ENCODE measurements around the gene KLF11. TPM values are rescaled to one million over a fixed set of nuclear protein-coding genes. Genes with fewer than 3 reads are reported as not detected.
"Not testable (repeated sequence)": the region's sequence is repeated elsewhere in the genome, so short reads cannot be mapped to it uniquely, and the experiment has no call there.

Gene KLF11
- total and polyA plus RNA-seq, 2 experiments from 2014 or later = 10.2 to 11.3 TPM

GRCh38 chr2:10030311-10030736 lies 13.0 kb upstream of the KLF11 start:
- no peak overlapping the region for H3K4me3 ChIP-seq
- no peaks in the 10 kb centered on the region for H3K9me3 ChIP-seq (ENCODE audit: low read depth)
- H3K36me3 ChIP-seq (replicated peaks; ENCODE audit: insufficient read depth, low read depth) = no peaks in the 10 kb centered on the region
- peaks cover 8% of the 10 kb centered on the region for H3K4me1 ChIP-seq (ENCODE audit: insufficient read depth)
- no peaks in the 10 kb centered on the region for H3K27me3 ChIP-seq
- no peak overlapping the region for H2AFZ ChIP-seq
- no peaks in the 10 kb centered on the region for H3K79me2 ChIP-seq
- H4K20me1 ChIP-seq (ENCODE audit: insufficient read depth, poor library complexity, severe bottlenecking) = no peaks in the 10 kb centered on the region
- no peaks in the 10 kb centered on the region for H3K9me2 ChIP-seq (replicated peaks; ENCODE audit: insufficient read depth)
- no peak overlapping the region for H3K4me2 ChIP-seq
- WGBS (ENCODE audit: low lambda C conversion rate, missing lambda C conversion rate) = 52% methylated on average over 9 of the region's 9 CpGs
- TF ChIP-seq CTCF (IDR thresholded peaks at IDR 0.05; ENCODE audit: poor library complexity) = no peak
- no peak for TF ChIP-seq EZH2phosphoT487 (IDR thresholded peaks at IDR 0.05; ENCODE audit: low read depth, severe bottlenecking, unreplicated experiment)
- TF ChIP-seq EZH2 (IDR thresholded peaks at IDR 0.05; ENCODE audit: borderline replicate concordance) = no peak
- H3K27ac ChIP-seq = no peak overlapping the region
- no peak for DNase-seq (ENCODE audit: low spot score)

GRCh38 chr2:10030798-10031197 lies 12.6 kb upstream of the KLF11 start:
- H3K4me2 ChIP-seq; H3K27me3 ChIP-seq; H3K4me3 ChIP-seq; H3K9me2 ChIP-seq (replicated peaks; ENCODE audit: insufficient read depth); H3K79me2 ChIP-seq; H2AFZ ChIP-seq; H3K36me3 ChIP-seq (replicated peaks; ENCODE audit: insufficient read depth, low read depth); H3K9me3 ChIP-seq (ENCODE audit: low read depth); H4K20me1 ChIP-seq (ENCODE audit: insufficient read depth, poor library complexity, severe bottlenecking); DNase-seq (ENCODE audit: low spot score); H3K4me1 ChIP-seq (ENCODE audit: insufficient read depth); H3K27ac ChIP-seq: not testable (repeated sequence)
- 93% methylated on average over 8 of the region's 8 CpGs for WGBS (ENCODE audit: low lambda C conversion rate, missing lambda C conversion rate)

GRCh38 chr2:10031886-10032745 lies 11.2 kb upstream of the KLF11 start:
- TF ChIP-seq EZH2 (IDR thresholded peaks at IDR 0.05; ENCODE audit: borderline replicate concordance) = no peak
- no peak for TF ChIP-seq EZH2phosphoT487 (IDR thresholded peaks at IDR 0.05; ENCODE audit: low read depth, severe bottlenecking, unreplicated experiment)
- TF ChIP-seq CTCF (IDR thresholded peaks at IDR 0.05; ENCODE audit: poor library complexity) = no peak
- no peaks in the 10 kb centered on the region for H3K79me2 ChIP-seq
- WGBS (ENCODE audit: low lambda C conversion rate, missing lambda C conversion rate) = 86% methylated on average over 20 of the region's 20 CpGs

GRCh38 chr2:10032746-10033105 lies 10.6 kb upstream of the KLF11 start:
- H3K36me3 ChIP-seq (replicated peaks; ENCODE audit: insufficient read depth, low read depth) = no peaks in the 10 kb centered on the region
- no peak overlapping the region for H3K4me3 ChIP-seq
- no peaks in the 10 kb centered on the region for H3K9me3 ChIP-seq (ENCODE audit: low read depth)
- no peaks in the 10 kb centered on the region for H3K27me3 ChIP-seq
- H3K27ac ChIP-seq = no peak overlapping the region
- 95% methylated on average over 7 of the region's 7 CpGs for WGBS (ENCODE audit: low lambda C conversion rate, missing lambda C conversion rate)
- H3K79me2 ChIP-seq = no peaks in the 10 kb centered on the region
- H3K4me1 ChIP-seq (ENCODE audit: insufficient read depth) = peaks cover 8% of the 10 kb centered on the region
- no peak overlapping the region for H3K4me2 ChIP-seq
- H3K9me2 ChIP-seq (replicated peaks; ENCODE audit: insufficient read depth) = no peaks in the 10 kb centered on the region
- no peaks in the 10 kb centered on the region for H4K20me1 ChIP-seq (ENCODE audit: insufficient read depth, poor library complexity, severe bottlenecking)
- no peak overlapping the region for H2AFZ ChIP-seq
- TF ChIP-seq CTCF (IDR thresholded peaks at IDR 0.05; ENCODE audit: poor library complexity) (no peak), EZH2 (IDR thresholded peaks at IDR 0.05; ENCODE audit: borderline replicate concordance) (no peak), EZH2phosphoT487 (IDR thresholded peaks at IDR 0.05; ENCODE audit: low read depth, severe bottlenecking, unreplicated experiment) (no peak)
- DNase-seq (ENCODE audit: low spot score) = no peak

More at GRCh38 chr2:10031886-10032745, 11.2 kb upstream of the KLF11 start:
- Histone ChIP-seq H3K27ac (no peak overlapping the region), H3K4me1 (ENCODE audit: insufficient read depth) (peaks cover 8% of the 10 kb centered on the region), H3K36me3 (replicated peaks; ENCODE audit: insufficient read depth, low read depth) (no peaks in the 10 kb centered on the region), H3K4me2 (no peak overlapping the region), H2AFZ (no peak overlapping the region), H3K4me3 (no peak overlapping the region), H3K9me2 (replicated peaks; ENCODE audit: insufficient read depth) (no peaks in the 10 kb centered on the region), H3K27me3 (no peaks in the 10 kb centered on the region), H4K20me1 (ENCODE audit: insufficient read depth, poor library complexity, severe bottlenecking) (no peaks in the 10 kb centered on the region), H3K9me3 (ENCODE audit: low read depth) (no peaks in the 10 kb centered on the region)
- DNase-seq (ENCODE audit: low spot score) = no peak

Measured in hepatocyte (in vitro differentiated cells).